HG03139 (cell line): ENCODE results near the gene CSNK2A1.
"Not testable (repeated sequence)": the region's sequence is repeated elsewhere in the genome, so short reads cannot be mapped to it uniquely, and the experiment has no call there.

Experiments used
- ATAC-seq: cut with Tn5 transposase; IDR thresholded peaks from one replicate; pipeline ENCODE4 v1.9.1; 2021; ENCODE audit not compliant: unreplicated experiment

The CSNK2A1 gene

DNA sequence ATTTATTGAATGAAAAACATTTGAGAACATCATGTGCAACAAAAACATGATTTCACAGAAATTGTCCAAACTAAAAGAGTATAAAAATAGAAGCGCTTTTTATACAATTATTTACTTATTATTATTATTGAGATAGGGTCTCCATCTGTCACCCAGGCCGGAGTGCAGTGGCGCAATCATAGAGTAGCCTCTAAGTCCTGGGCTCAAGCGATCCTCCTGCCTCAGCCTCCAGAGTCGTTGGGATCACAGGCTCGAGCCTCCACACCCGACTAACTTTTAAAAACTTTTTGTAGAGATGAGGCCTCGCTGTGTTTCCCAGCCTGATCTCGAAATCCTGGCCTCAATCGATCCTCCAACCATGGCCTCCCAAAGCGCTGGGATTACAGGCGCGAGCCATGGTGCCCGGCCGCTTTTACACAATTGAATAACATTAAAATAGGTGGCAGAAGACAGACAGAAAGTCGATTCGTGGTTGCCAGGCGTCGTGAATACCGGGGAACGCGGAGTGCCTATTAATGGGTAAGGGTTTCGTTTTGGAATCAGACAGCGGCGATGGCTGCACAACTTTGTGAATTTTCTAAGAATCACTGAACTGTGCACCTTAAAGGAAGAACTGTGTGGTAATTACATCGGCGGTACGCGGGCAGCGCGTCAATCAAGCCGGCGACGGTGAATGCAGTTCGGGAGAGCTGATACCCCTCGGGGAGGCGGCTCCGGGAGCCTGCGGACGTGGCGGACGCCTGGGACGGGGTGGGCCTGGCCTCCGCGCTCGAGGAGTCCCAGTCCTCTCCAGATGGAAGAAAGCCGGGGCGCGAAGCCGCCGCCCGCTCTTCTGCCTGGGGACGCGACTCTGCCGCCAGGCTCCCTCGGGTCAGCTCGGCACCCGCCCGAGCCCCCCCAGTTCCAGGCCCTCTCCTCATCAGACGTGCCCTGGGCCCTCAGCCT, 82.1 kb downstream of the CSNK2A1 start:
- ATAC-seq, result peak; percentile 32

DNA sequence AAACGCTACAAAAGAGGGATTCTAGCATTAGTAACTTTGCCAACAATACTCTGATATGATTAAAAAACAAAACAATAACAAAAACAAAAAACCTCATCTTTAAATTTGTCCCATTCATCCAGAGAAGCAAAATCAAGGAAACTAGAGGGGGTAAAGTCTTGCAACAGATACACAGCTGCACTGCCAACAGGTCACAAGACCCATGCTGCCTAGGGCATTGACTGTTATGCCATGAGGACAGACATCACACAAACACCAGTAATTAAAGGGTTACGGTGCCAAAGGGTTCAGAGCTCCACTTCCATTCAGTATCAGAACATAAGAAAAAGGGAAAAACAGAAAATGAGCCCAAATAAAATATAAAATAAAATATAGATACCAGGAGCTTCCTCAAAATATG, 82.9 kb downstream of the CSNK2A1 start:
- ATAC-seq, result no peak

DNA sequence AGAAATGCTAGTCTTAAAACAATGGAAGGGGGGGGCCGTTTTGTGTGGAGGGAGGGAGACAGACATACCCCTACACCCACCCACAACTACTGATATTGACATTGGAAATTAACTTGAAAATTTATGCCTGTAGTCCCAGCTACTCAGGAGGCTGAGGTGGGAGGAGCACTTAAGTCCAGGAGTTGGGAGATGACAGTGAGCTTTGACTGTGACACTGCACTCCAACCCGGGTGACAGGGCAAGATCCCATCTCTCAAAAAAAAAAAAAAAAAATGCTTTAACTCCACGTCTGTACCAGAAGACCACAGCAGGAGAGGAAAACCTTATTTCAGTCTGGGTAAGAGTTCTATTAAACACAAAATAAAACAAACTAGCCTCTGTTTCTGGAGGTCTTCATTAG, 83.4 kb downstream of the CSNK2A1 start:
- ATAC-seq, result no peak

DNA sequence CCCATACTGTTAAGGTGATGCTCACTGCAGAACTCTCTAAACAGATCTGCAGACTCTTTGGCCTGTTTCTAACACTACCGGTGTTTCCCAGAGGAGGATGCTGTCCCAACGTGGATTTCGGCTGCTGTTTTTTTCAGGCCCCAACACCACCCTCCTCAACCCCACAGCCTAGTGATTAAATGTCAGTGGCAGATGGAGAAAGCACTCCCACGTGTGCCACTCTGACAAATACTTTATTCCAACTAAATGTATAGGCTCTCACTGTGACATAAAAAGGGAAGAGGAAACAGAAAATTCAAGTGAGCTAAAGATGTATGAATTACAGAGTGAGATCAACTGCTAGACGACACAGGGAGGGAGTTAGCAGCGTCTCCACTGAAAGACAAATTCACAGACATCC, 84.8 kb downstream of the CSNK2A1 start:
- no peak for ATAC-seq

DNA sequence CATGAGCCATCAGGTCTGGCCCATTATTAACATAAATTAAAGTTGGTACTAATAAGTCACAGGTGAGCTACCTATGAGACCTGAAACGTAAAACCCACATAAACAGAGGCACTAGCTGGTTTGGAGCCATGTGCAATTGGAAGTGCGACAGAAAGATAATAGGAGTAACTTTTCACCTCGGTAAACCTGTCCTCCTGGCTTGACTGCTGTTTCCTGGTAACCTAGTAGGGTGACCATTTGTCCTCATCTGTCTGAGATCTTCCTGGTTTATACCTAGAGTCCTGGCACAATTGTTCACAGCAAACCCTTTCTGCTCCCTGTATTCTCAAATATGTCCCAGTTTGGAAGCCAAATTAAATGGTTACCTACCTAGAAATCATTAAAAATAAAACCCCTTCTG, 88.6 kb downstream of the CSNK2A1 start:
- no peak for ATAC-seq

DNA sequence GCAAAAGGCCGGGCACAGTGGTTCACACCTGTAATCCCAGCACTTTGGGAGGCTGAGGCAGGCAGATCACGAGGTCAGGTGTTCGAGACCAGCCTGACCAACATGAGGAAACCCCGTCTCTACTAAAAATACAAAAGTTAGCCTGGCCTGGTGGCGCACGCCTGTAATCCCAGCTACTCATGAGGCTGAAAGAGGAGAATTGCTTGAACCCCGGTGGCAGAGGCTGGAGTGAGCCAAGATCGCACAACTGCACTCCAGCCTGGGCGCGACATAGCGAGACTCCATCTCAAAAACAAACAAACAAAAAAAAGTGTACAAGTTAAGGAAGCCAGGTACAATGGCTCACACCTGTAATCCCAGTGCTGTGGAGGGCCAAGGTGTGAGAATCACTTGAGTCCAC, 91.6 kb downstream of the CSNK2A1 start:
- ATAC-seq, result not testable (repeated sequence)

DNA sequence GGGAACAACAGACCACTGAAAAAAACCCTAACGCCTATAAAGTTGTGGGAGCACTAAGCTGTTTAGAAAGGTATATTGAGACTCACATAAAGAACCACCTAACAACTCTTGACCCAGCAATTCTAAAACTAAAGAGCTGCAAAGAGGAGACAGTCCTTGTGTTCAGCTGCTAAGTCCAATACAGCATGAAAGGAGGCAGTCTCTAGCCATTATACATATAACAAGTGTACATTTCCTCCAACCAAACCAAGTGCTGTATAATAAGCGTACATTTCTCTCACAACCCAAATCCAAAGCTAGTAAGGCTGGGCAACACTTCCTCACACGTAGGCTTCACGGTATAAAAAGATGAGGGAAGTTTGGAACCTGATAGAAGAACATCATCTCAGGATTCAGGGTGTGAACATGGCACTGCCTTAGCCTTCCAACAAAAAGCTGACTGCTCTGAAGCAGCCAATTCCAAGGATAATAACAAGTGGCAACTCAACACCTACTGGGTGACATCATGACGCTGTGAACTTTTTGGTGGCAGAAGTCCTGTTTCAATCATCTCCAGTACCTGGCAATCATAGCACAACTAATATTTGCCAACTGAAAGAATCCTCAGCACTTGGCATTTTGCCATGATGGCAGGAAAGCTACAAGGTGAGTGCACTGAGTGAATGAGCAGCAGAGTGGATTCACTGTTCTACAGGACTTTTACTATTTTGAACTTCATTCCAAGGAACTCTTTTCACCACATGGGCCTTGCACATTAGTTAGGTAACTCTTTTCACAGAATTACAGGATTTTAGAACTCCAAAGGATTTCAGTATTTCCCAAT, 97.9 kb downstream of the CSNK2A1 start:
- no peak for ATAC-seq

DNA sequence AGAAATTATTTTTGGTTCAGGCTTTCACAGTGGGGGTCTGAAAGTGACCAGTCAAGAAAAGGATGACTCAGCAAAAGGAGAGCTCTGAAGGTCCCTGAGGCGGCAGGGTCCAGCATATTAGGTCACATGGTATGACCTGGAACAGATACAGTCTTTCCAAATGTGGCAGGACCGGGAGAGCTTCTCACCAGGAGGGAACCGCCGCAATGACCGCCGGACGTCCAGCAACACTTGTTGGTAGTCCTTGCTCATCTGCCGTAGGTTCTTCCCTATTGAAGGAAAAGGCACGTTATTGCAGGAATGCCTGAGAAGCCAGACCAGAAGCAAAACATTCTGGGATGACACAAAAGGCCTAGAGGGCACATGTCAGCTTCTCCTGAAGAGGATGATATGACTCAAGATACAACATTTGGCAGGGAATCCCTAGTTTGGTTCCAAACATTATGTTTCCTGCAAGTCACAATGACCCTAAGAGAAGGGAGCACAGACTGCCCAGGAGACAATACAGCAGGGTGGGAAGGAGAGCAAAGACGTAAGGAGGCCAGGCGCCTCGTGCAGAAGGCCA, 98.6 kb downstream of the CSNK2A1 start:
- ATAC-seq, result no peak

DNA sequence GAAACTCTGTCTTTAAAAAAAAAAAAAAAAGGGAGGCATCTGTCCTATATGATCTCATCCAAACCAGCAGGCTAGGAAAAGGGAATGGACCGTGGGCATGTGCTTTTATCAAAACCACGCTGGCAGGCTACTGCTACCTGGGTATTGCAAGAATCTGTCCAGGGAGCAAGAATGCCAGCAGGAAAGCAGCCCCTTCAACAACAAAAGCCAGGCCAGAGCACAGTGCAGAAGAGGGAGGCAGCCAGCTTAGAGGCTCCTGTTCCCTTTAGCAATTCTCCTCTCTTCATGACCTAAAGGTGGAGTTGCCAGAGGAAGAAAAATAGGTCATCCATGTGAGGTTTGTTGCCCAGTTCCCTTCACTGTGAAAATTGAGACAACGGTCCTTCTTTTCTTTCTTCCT, 99.5 kb downstream of the CSNK2A1 start:
- no peak for ATAC-seq

DNA sequence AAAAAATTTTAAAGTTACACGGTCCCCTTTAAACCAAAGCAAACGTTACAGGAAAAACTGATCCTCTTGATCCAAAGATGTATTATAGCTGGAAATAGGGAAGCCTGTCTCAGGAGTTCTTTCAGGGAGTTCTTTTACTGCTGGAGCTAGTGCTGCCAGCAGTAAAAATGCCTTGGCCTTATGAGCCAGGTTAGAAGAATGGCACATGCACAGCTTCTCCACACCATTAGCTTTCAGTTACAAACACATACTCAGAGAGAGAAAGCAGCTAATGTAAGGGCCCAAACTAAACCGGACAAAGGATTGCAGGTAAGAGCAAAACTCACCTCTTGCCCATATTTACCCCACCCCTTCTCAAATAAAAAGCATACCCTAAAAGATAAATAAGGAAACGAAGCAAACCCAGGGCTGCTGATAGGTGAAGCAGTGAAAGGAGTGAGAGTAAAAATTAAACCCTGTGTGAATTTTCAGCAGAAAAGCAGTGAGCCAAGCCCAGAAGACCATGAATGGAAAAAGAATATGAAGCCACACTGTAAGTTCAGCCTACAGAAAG, 100.3 kb downstream of the CSNK2A1 start:
- ATAC-seq, result no peak

DNA sequence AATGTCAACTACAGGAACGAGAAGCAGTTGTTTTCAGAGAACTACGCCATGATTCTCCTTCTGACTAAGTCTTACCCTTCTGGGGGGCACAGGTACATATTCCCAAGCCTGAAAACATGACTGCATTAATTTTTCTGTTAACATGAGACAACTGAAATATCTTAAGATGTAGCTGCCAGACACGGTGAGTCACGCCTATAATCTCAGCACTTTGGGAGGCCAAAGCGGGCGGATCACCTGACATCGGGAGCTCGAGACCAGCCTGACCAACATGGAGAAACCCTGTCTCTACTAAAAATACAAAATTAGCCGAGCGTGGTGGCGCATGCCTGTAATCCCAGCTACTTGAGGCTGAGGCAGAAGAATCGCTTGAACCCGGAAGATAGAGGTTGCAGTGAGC, 103.0 kb downstream of the CSNK2A1 start:
- ATAC-seq, result no peak

DNA sequence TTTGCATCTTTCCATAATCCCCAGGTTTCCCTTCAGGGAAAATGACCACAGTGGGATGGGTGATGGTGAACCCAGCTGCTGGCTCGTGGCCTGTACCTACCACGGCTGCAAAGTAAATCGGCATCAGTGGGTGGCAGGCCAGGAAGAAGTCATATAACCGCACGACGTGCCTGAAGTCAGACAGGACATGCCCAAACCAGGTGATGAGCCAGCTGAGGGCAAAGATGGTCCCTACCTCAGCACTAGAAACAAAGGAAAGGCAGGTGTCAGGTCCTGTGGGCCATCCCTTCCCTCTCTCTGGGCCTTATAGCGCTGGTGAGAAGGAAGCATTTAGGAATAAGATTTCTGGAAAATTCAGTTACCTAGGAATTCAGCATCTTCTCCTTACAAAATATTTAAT, 103.4 kb downstream of the CSNK2A1 start:
- no peak for ATAC-seq

DNA sequence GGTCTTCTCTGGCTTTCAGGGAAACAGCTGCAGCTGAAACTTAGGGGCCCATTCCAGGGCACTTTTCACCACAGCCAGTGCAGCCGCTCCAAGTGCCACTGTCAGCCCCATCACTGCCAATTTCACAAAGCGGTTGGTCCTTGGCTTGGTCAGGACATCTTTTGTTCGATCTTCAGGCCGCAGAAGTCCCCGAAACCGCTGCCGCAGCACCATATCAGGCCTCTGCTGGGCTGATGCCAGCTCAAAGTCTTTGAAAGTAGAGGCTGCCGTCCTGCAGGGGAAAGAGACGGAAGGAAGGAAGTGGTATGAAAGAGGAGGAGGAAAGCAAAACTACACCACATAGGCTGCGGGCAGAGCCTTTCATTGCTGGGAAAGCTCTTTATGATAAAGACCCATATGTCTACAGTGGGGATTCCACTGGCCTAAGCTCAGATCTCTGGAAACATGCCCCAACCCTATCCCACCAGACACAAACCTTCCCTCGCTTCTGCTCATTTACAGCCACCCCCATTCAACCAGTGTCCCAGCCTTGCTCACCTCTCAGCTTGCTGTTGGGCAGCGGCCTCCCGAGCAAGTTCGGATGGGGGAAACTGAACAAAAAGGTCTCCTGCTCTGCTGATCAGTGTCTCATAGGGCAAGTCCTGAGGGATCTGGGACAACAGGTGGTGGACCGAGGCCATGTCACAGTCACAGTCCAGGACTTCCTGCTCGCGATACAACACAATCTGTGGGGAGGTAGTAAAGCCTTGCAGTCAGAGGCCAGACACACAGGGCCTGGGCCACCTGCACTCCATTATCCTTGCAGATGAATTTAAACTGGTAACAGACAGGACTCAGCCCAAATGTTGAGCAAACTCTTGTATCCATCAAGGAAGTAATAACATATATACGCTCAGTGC, 104.8 kb downstream of the CSNK2A1 start:
- no peak for ATAC-seq

DNA sequence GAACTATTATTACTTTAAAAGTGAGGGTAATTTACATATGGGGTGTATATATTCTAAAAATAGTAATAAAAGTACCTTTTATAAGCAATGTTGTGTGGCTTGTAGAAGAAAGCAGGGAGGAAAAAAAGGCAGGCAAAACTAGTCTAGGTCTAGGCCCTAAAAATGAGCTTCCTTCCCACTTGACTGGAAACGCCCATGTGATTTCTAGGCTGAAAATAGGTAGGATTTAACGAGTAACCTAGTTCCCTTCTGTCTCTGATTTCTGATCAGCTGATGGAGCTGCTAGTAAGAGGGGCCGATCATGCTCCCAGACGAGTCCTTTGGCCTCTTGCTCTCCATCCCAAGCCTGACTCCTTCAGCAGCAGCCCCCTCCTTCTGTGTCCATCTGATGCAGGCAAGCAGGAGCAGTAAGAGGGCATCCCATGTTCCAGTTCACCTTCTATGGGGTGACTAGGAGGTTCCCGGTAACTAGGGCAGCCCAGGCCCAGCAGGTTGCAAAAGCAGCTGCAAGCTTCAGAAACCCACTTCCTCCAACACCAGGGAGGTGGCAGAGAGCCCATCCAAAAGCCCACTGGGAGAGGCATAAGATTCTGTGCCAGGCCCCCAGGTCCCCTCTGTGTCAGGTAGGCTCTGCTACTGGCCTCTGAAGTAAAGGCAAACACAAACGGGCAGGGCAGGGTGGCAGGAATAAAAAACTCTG, 105.7 kb downstream of the CSNK2A1 start:
- no peak for ATAC-seq

DNA sequence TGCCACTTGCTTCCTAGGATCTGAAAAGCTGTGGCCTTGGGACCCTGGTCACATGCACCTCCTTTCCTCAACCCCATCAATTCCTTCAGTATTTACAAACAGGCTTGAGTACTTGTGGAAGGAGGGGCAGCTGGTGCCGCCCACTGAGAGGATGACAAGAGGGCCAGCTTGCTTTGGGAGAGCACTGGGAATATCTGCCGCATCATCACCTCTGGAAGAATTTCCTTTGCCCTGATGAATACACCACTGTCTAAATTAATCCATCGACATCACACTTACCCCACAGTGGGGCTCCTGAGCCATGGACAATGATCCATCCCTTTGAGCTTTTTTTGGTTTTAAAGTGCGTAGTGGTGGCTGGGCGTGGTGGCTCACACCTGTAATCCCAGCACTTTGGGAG, 107.1 kb downstream of the CSNK2A1 start:
- no peak for ATAC-seq

DNA sequence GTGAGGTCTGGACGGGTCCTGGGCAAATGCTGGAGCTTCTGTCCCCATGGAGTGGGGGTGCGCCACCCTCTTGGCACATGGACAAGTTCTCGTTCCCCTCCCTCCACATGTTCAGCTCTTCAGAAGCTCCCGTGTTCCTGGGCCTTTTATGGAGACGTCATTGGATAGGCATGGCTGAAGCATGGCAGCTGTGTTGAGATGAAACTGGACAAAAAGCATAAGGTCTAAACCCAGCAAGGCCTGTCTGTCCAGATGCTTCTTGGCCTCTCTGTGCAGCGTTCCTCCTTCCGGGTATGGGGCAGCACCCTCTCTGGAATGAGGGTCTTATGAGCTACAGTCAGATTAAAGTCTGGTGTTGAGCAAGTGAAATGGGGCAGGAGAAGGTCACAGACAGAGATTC, 108.0 kb downstream of the CSNK2A1 start:
- ATAC-seq, result no peak

DNA sequence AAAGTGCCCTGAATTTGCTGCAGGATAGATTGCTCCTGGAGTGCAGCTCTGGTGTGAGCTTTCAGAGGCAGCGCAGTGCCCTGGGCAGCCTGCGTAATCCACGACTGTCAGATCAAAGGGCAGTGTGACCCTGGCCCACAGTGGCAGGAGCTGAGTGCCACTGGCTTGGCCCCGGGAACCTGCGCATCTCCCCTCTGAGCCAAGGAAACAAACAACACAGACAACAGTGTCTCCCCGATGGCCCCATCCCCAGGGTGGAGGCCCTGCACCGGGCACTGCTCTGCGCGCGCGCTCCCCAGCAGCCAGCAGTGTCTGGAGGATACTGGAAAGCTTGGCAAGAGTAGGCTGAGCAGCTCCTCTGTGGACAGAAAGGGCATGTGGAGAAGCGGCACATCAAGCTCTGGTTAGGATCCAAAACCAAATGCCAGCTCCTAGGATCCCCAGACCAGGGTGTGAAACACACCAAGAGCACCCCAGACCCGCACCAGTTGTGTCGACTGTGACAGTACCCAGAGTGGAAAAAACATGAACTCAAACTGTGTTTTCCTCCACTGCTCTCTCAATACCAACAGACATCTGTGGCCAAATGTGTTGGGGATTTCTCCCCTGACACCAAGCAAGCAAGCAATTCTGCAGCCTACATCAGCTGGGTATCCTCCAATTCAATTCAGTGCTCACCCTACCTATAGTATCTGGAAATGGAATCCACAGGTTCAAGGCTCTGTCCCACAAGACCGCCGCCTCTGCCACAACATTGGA, 108.8 kb downstream of the CSNK2A1 start:
- no peak for ATAC-seq

DNA sequence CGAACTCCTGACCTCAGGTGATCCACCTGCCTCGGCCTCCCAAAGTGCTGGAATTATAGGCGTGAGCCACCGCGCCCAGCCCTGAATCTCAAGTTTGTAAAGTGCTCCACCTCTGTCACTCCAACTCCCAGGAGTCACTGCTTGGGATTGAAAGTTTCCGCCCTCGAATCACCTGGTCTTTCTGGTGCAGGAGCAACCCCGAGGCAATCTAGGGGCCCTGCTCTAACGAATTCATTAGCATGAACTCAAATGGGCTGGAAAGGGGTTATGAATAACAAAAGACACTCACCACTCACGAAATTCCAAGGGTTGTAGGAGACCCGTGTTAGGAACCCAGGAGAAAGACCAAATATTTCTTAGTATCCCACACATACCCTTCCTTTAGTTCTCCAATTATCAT, 109.4 kb downstream of the CSNK2A1 start:
- no peak for ATAC-seq

DNA sequence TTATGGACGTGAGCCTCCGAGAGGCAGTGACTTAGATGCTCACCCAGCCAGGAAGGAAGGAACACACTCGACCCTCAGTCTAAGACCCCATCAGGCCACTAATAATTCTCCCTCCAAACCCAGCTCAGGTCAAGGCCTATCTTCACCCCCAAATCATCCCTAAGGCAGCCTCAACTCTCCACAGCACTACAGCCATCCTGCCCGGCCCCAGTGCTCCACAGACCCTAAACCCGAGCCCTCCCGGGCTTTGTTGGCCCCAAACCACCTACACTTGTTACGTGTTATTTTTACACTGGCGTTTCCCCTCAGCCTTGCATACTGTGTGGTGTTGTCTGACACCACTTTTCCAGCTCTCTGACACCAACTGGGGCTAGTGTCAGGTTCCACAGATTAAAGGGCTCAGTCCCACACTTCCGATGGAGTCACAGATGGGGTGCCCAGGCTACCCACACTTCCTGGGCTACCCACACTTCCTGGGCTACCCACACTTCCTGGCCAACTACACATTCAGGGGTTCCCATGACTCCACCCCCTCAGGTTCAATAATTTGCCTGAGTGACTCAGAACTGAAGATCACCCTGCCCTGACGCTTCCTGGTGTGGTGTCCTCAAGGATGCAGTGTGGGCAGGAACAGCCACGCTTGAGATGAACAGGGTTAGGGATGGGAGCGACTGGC, 110.2 kb downstream of the CSNK2A1 start:
- peak; percentile 73 for ATAC-seq
